Suprapubic skin (tissue), 4 donors: ENCODE measurements around the gene MTCL1. TPM values are rescaled to one million over a fixed set of nuclear protein-coding genes. Genes with fewer than 3 reads are reported as not detected.

ENCODE experiments used
- DNase-seq, 2 donors: peaks; one replicate each; pipeline ENCODE4 v3.0.0-alpha.2; 2019; ENCODE audit warnings: low spot score in 2 of 2
- H3K27ac ChIP-seq: fragments of 200-600 bp; sonication (generic); one replicate; pipeline ENCODE4 v1.5.1; 2019
- H3K27me3 ChIP-seq: fragments of 200-600 bp; sonication (generic); one replicate; pipeline ENCODE4 v1.5.1; 2019
- H3K36me3 ChIP-seq: fragments of 200-600 bp; sonication (generic); one replicate; pipeline ENCODE4 v1.5.1; 2019
- H3K4me1 ChIP-seq: fragments of 200-600 bp; sonication (generic); one replicate; pipeline ENCODE4 v1.5.1; 2019
- H3K4me3 ChIP-seq: fragments of 200-600 bp; sonication (generic); one replicate; pipeline ENCODE4 v1.5.1; 2019; ENCODE audit warnings: mild to moderate bottlenecking
- H3K9me3 ChIP-seq: fragments of 200-600 bp; sonication (generic); one replicate; pipeline ENCODE4 v1.5.1; 2019
- EP300 ChIP-seq: sonication (generic); formaldehyde crosslinking; IDR thresholded peaks from one replicate; pipeline ENCODE4 v1.6.1; 2017; ENCODE audit warnings: antibody characterized with exemption
- POLR2A ChIP-seq, 2 donors: fragments of 450-650 bp; IDR thresholded peaks; one replicate each; pipeline ENCODE4 v1.6.1; 2017; ENCODE audit warnings: antibody characterized with exemption in 2 of 2, mild to moderate bottlenecking in 2 of 2, moderate library complexity in 2 of 2
- POLR2AphosphoS5 ChIP-seq, 3 donors: sonication (generic); formaldehyde crosslinking; IDR thresholded peaks; one replicate each; pipeline ENCODE4 v1.6.1; 2017; ENCODE audit warnings: antibody characterized with exemption in 3 of 3
- WGBS: methylation state at CpG from one replicate; pipeline ENCODE4 v1.1.5; 2018; 5-methylcytosine and 5-hydroxymethylcytosine counted together
- total RNA-seq, 4 donors: library from RNA; depleted of rRNA; stranded (reverse); fragments of >200 nt; gene quantifications; one replicate each; pipeline ENCODE4 v1.1.0, GENCODE V29; 2016
- TF ChIP-seq, protein P1 (sequence below), 2 donors: fragments of 200-600 bp in 1 of 2; fragments of 450-650 bp in 1 of 2; sonication (generic) in 1 of 2; IDR thresholded peaks; one replicate each; pipeline ENCODE4 v1.5.1; 2016 to 2019; ENCODE audit warnings: antibody characterized with exemption in 2 of 2, mild to moderate bottlenecking in 1 of 2, moderate library complexity in 1 of 2

MTCL1 gene
- total RNA-seq: 1 to 10 TPM; 7.0 to 9.4 (median 8.1) TPM

DNA sequence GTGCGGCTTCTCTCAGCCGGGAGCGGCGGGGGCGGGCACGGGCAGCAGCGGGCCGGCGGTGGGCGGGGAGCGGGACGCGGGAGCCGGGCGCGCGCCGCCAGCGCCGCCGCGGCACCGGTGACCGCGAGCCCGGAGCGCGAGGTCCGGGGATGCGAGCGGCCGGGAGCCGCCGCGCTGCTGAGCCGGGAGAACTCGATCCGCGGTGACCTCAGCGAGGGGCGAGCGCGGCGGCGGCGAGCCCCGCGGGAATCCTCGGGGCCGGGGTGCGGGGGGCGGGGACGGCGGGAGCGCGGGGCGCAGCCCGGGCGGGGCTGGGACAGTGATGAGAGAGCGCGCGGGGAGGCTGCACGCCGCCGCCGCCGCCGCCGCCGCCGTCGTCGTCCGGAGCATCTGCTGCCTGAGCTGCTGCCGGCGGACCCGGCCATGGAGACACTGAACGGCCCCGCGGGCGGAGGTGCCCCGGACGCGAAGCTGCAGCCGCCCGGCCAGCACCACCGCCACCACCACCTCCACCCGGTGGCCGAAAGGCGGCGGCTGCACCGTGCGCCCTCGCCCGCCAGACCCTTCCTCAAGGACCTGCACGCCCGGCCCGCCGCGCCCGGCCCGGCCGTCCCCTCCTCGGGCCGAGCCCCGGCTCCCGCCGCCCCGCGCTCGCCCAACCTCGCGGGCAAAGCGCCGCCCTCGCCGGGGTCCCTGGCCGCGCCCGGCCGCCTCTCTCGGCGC lies at the start of gene MTCL1:
Gene MTCL1 (plus strand): TSS at position 319 of the 723 bp plus-strand sequence. CDS start 105 bp downstream, at position 424.
- peaks cover 29% of the 10 kb centered on the region for H3K4me1 ChIP-seq
- no peaks in the 10 kb centered on the region for H3K9me3 ChIP-seq
- TF ChIP-seq POLR2A (IDR thresholded peaks at IDR 0.05): no peak
- no peak for TF ChIP-seq EP300
- DNase-seq: peak in 1 of 2 donors; percentile 70
- 2% methylated on average over 12 of the region's 123 CpGs for WGBS
- peak within 1 kb of the TSS; percentile 76 for H3K27ac ChIP-seq
- no peaks in the 10 kb centered on the region for H3K36me3 ChIP-seq
- peak within 1 kb of the TSS; percentile 60 for H3K4me3 ChIP-seq
- peaks cover 9% of the 10 kb centered on the region for H3K27me3 ChIP-seq

DNA sequence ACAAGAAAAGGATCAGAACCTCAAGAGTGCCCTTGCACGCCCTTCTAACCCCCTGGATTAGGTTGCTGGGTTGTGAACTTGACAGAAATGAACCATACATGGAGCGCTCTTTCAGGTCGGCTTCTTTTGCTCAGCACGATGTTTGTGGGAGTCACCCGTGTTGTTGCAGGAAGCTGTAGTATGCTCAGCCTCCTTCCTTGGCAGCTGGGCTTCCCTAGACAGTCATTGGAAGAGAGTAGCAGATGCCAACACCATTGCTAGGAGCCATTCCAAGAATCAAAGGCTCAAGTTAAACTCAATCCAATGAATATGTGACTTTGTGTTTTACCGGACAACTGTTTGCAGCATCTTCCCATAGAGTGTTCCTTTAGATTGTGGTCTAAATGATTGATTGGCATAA lies 49.1 kb upstream of the MTCL1 start:
- no peak overlapping the region for H3K4me3 ChIP-seq
- H3K36me3 ChIP-seq: no peaks in the 10 kb centered on the region
- no peak for DNase-seq
- no peak for TF ChIP-seq POLR2AphosphoS5 (IDR thresholded peaks at IDR 0.05)
- TF ChIP-seq POLR2A (IDR thresholded peaks at IDR 0.05): no peak
- no peak for TF ChIP-seq EP300
- TF ChIP-seq, protein P1, sequence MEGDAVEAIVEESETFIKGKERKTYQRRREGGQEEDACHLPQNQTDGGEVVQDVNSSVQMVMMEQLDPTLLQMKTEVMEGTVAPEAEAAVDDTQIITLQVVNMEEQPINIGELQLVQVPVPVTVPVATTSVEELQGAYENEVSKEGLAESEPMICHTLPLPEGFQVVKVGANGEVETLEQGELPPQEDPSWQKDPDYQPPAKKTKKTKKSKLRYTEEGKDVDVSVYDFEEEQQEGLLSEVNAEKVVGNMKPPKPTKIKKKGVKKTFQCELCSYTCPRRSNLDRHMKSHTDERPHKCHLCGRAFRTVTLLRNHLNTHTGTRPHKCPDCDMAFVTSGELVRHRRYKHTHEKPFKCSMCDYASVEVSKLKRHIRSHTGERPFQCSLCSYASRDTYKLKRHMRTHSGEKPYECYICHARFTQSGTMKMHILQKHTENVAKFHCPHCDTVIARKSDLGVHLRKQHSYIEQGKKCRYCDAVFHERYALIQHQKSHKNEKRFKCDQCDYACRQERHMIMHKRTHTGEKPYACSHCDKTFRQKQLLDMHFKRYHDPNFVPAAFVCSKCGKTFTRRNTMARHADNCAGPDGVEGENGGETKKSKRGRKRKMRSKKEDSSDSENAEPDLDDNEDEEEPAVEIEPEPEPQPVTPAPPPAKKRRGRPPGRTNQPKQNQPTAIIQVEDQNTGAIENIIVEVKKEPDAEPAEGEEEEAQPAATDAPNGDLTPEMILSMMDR (IDR thresholded peaks at IDR 0.05): no peak
- no peaks in the 10 kb centered on the region for H3K4me1 ChIP-seq
- H3K27ac ChIP-seq: no peak overlapping the region
- H3K27me3 ChIP-seq: no peaks in the 10 kb centered on the region
- no peaks in the 10 kb centered on the region for H3K9me3 ChIP-seq
- whole genome bisulfite sequencing: 64% methylated on average over 6 of the region's 6 CpGs

DNA sequence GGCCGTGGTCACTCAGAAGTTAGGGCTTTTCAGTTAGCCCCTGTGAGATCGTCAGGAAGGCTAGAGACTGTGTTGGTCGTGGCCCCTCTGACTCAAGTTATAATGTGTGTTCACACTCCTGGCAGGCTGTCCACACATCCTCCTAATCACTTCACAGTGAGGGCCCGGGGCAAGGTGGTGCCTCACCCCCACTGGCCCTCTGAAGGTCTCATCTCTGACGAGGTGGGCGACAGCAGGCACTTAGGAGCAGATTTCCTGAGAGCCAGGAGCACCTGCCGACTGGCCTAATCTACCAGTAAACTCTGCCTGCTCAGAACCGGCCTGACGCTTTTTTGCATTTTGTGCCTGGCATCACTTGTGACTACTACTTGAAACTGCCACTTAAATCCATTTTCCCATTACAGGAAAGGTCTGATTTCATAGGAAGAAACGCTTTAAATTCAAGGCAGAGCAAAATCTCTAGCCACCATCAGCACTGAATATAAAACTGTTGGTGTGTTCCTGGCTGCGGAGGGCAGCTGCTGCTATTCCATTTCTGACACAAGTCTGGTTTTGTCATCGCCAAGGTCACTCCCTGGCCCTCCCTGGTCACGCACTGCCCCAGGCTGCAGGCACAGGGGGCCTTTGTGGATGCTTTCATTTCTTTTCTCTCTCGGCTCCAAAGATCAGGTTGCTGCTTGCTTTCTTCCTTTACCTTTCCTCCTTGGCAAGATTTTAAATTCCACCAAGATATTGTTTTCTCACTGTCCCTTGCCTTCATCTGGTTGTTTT lies 48.1 kb upstream of the MTCL1 start:
- 80% methylated on average over 12 of the region's 14 CpGs for WGBS
- no peaks in the 10 kb centered on the region for H3K9me3 ChIP-seq
- no peak for DNase-seq
- H3K27me3 ChIP-seq: no peaks in the 10 kb centered on the region
- H3K4me3 ChIP-seq: no peak overlapping the region
- no peak overlapping the region for H3K27ac ChIP-seq
- TF ChIP-seq, protein P1 (IDR thresholded peaks at IDR 0.05): no peak
- TF ChIP-seq EP300 (no peak), POLR2A (IDR thresholded peaks at IDR 0.05) (no peak), POLR2AphosphoS5 (IDR thresholded peaks at IDR 0.05) (no peak)
- H3K36me3 ChIP-seq: no peaks in the 10 kb centered on the region
- H3K4me1 ChIP-seq: no peaks in the 10 kb centered on the region

DNA sequence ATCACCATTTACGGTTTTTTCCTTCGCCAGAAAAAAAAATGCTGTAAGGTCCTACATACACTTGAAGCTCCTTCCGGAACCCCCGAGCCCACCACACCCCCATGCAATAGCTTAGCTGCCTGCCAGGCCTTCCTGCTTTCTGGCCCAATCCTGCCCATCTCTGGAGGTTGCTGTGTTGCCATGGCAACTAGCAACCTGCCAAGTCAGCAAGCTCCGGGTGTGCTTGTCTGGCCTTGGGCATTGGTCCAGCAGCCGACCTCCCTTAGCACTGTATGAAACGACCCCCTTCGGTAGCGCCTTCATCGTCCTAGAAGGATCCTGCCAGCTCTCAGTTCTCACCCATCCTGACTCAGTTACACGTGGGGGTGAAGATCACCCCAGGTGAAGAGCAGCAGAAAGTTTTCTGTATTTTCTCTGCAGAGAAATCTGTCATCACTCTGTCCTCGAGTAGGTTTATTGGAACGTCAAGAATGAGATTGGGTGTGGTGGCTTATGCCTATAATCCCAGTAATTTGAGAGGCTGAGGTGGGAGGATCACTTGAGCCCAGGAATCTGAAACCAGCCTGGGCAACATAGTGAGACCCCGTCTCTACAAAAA lies 47.4 kb upstream of the MTCL1 start:
- Histone ChIP-seq H3K9me3 (no peaks in the 10 kb centered on the region), H3K36me3 (no peaks in the 10 kb centered on the region), H3K4me1 (no peaks in the 10 kb centered on the region), H3K4me3 (no peak overlapping the region), H3K27ac (no peak overlapping the region), H3K27me3 (no peaks in the 10 kb centered on the region)
- 48% methylated on average over 10 of the region's 14 CpGs for WGBS
- TF ChIP-seq POLR2AphosphoS5 (IDR thresholded peaks at IDR 0.05) (no peak), POLR2A (IDR thresholded peaks at IDR 0.05) (no peak), EP300 (no peak)
- TF ChIP-seq, protein P1 (IDR thresholded peaks at IDR 0.05): no peak
- no peak for DNase-seq

GRCh38 chr18:8658858-8659485 lies 46.4 kb upstream of the MTCL1 start:
- no peaks in the 10 kb centered on the region for H3K9me3 ChIP-seq
- no peaks in the 10 kb centered on the region for H3K4me1 ChIP-seq
- no peak overlapping the region for H3K4me3 ChIP-seq
- H3K27ac ChIP-seq: no peak overlapping the region
- DNase-seq: no peak
- no peaks in the 10 kb centered on the region for H3K27me3 ChIP-seq
- 92% methylated on average over 29 of the region's 31 CpGs for WGBS
- no peak for TF ChIP-seq POLR2AphosphoS5 (IDR thresholded peaks at IDR 0.05)
- TF ChIP-seq, protein P1 (IDR thresholded peaks at IDR 0.05): no peak
- no peak for TF ChIP-seq POLR2A (IDR thresholded peaks at IDR 0.05)
- no peak for TF ChIP-seq EP300
- no peaks in the 10 kb centered on the region for H3K36me3 ChIP-seq
